GM15510 (cell line): Measurements from ENCODE around the gene CIB1.

ENCODE experiments used
- POLR2A ChIP-seq: IDR thresholded peaks from 3 replicates; pipeline ENCODE4 v1.6.1; 2011; ENCODE audit warnings: borderline replicate concordance; ENCODE audit not compliant: insufficient read length; ENCODE audit errors: extremely low read depth

The CIB1 gene

DNA sequence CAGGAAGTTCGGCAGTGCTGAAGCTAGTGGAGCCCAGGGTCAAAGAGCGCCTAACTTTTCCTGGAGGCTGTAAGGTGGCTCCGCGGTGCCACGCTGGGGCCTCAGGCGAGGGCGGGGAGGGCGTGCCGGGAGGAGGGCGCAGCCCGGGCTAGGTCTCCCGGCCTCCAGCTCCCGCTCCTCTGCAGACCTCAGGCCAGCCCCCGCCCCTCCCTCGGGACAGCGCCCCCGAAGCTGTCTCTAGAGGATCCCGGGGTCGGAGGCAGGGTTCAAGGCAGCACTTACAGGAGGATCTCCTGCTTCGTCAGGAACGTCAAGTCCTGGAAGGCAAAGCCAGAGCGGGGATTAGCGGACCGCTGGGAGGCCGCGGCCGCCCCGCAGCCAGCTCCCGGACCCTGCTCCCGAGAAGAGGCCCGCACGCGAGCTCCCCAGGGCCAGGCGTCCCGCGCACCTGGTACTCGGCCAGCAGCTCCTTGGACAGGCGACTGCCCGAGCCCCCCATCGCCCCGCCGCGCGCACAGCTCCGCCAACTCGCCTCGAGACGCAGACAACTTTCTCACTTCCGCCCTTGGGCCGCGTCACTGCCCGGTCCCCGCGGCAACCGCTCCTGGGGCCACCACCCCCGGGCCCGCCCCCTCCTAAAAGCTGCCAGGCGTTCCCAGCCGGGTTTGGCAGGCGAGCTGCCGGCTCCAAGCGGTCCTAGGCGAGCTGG lies at the start of gene CIB1:
Gene CIB1 (minus strand): TSS at position 555 of the 709 bp plus-strand sequence. CDS start 56 bp downstream, at position 499.
- peak; percentile 32 for TF ChIP-seq POLR2A

DNA sequence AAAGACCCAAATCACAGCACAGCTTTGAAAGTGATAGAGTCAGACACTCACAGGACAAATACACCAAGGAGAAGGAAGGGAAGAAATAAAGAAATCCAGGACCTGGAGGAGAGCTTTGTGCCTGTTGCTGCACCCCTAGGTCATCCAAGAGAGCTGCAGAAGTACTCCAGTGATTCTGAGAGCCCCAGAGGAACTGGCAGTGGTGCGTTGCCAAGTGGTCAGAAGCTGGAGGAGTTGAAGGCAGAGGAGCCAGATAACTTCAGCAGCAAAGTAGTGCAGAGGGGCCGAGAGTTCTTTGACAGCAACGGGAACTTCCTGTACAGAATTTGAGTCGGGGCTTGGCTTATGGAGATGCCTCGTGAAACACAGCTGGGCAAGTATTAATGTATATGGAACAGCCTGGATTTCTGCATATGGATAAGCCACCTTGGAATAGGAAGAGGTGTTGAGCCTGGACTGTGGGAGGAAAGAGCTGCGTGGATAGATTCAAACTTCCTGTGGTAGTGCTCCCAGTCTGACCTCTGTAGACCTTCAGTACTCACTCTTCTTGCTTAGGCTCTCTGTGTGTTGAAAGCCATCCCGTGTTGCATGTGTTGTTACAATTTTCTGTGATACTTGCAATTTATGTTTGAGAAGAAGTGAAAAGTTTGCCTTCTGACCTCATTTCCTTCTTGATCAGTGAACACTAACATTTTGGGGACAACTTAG lies 37.9 kb upstream of the CIB1 start:
- no peak for TF ChIP-seq POLR2A

- TF ChIP-seq POLR2A: no peak
Observed at GRCh38 chr15:90270502-90271150, 36.9 kb upstream of the CIB1 start.

DNA sequence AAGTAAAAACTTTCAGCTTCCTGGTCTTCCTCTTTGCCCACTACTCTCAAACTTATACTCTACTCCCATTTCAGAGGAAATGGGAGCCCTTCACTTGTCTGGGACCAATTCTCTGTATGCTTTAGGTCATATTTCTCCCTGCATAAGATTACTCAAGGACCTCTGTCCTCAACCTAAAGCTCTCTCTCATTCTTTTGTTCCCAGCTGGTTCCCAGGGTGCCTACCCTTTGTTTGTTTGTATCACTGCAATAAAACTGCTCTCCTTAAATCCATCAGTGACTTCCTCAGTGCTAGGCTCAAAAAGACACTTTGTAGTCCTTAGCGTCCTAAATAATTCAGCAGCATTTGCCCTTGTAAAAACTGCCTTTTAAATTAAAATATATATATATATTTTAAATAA lies 34.7 kb upstream of the CIB1 start:
- TF ChIP-seq POLR2A: no peak

DNA sequence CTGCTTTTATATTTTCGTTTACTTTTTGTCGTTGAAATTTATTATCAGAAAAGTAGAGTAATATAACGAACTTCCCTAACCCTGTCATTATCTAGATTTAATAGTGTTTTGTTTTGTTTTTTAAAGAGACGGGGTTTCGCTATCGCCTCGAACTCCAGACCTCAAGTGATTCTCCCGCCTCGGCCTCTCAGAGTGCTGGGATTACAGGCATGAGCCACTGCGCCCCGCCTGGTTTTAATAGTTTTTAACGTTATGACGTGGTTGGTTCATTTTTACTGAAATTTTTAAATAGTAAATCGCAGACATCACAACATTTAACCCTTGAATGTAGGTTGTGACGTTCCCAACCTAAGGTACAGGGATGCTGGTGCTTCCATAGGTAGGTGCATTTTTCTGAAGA lies 32.7 kb upstream of the CIB1 start:
- no peak for TF ChIP-seq POLR2A

GRCh38 chr15:90266061-90266431 lies 32.3 kb upstream of the CIB1 start:
- TF ChIP-seq POLR2A: no peak

- peak; percentile 95 for TF ChIP-seq POLR2A
Observed at GRCh38 chr15:90265271-90266060, 31.7 kb upstream of the CIB1 start, which contains the start of gene NGRN. NGRN (plus strand) TSS chr15:90265672; CDS start chr15:90265713, 41 bp downstream.

DNA sequence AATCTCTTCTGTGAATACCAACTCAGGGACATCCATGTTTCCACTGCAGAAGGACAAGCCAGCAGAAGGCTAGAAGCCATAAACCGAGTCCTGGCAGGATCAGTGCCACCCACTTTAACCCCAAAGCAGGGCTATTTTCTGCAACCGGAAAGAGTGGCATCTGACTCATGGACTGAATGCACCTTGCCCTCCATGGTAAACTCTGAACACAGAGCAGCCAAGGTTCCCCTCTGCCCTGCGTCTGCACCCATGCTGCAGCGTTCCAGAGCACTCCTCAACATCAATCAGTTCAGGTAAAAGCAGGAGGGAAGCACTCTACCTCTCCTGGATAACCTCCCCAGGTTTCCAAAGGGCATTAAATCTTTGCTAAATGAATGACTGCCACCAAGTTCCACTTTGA lies 30.9 kb upstream of the CIB1 start:
- no peak for TF ChIP-seq POLR2A

GRCh38 chr15:90262426-90262825 lies 28.7 kb upstream of the CIB1 start:
- no peak for TF ChIP-seq POLR2A

GRCh38 chr15:90261811-90262210 lies 28.1 kb upstream of the CIB1 start:
- no peak for TF ChIP-seq POLR2A

- TF ChIP-seq POLR2A: no peak
Observed at GRCh38 chr15:90259524-90259923, 25.8 kb upstream of the CIB1 start.

- TF ChIP-seq POLR2A: no peak
Observed at GRCh38 chr15:90257776-90258175, 24.0 kb upstream of the CIB1 start.

DNA sequence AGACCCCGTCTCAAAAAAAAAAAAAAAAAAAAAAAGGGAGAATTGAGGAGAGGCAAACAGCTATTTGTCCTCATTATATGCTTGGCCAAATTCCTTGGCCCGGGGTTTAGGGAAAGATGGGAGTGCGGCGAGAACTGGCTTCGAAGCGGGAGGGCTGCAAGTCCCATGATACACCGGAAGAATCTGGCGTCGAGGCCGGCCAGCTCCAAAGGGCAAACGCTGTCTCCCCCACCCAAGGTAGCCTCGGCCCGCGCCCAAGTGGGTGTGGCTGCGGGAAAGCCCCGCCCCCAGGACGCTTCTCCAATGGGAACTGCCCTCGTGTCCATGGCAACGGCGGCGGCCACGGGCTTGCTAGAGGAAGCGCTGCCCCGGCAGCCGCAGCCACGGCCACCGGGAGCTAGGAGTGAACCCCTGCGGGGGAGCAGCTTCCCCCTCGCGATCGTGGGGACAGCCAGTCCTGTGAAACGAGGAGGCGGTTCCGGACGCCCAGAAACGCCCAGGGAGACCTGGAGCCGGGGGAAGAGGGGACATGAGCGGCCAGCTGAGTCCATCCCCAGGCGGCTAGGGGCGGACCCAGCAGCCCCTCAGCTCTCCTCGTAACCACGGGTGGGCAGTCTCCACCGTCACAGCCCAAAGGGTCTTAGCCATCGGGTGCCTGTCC lies 15.6 kb upstream of the CIB1 start, which contains the start of gene TTLL13:
Gene TTLL13 (plus strand): TSS at position 354 of the 661 bp plus-strand sequence. CDS start 1,075 bp downstream, outside the sequence.
- TF ChIP-seq POLR2A: no peak

DNA sequence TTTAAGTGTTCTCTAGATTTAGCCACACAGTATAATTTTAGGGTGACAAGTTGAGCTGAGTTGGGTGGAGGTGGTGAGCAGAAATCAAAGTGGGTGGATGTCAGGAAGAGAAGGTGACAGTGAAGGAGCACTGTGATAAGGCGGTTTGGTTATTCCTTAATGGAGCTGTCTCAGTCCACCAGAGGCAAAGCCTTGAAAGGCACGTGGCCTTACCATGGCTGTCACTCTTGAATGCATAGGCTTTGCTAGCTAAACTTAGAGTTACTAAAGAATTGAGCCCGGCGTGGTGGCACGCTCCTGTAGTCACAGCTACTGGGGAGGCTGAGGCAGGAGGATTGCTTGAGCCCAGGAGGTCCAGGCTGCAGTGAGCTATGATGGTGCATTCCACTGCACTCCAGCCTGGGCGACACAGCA lies 15.1 kb upstream of the CIB1 start:
- TF ChIP-seq POLR2A: no peak
